Bone marrow (tissue), 2 donors: ENCODE measurements around the gene SNAPC2.
"Not testable (repeated sequence)": the region's sequence is repeated elsewhere in the genome, so short reads cannot be mapped to it uniquely, and the experiment has no call there.

Experiments
- DNase-seq, 2 donors: peaks; one replicate each; lab custom pipeline; 2025; lab: John Stamatoyannopoulos, UW

Gene SNAPC2

DNA sequence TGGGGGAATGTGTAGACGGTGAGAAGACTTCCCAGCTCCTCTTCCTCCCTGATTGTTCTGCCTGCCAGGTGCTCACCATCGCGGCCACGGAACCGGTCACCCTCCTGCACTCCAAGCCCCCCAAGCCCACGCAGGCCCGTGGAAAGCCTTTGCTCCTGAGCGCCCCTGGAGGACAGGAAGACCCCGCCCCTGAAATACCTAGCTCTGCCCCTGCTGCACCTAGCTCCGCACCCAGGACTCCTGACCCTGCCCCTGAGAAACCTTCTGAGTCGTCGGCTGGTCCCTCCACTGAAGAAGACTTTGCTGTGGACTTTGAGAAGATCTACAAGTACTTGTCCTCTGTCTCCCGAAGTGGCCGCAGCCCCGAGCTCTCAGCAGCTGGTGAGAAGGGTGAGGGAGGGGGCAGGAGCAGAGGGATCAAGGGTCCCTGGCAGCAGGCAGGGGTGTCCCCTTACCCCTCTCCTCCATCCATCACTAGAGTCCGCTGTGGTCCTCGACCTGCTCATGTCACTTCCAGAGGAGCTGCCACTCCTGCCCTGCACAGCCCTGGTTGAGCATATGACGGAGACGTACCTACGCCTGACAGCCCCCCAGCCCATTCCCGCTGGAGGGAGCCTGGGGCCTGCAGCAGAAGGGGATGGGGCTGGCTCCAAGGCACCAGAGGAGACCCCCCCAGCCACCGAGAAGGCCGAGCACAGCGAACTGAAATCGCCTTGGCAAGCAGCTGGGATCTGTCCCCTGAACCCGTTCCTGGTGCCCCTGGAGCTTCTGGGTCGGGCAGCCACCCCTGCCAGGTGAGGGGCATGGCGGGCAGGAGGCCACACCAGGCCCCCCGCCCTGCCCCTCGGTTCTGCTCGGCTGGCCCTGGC, 2.1 kb downstream of the SNAPC2 start:
- DNase-seq = no peak

DNA sequence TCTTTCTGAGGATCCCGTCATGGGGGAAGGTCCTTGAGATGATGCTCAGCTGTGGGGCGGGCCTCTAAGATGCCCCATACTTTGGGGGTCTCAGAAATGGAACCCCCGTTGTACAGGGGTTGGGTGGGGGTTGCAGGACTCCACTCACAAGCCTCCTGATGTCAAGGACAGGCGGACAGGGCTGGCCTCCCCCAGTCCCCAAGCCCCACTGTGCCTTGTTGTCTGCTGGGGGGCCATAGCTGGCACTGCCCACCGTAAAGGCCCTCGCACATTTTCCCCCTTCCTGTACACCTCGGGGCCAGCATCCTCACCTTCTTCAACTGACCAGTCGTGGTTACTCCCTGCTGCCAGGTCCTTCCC, 2.7 kb downstream of the SNAPC2 start:
- DNase-seq = no peak

DNA sequence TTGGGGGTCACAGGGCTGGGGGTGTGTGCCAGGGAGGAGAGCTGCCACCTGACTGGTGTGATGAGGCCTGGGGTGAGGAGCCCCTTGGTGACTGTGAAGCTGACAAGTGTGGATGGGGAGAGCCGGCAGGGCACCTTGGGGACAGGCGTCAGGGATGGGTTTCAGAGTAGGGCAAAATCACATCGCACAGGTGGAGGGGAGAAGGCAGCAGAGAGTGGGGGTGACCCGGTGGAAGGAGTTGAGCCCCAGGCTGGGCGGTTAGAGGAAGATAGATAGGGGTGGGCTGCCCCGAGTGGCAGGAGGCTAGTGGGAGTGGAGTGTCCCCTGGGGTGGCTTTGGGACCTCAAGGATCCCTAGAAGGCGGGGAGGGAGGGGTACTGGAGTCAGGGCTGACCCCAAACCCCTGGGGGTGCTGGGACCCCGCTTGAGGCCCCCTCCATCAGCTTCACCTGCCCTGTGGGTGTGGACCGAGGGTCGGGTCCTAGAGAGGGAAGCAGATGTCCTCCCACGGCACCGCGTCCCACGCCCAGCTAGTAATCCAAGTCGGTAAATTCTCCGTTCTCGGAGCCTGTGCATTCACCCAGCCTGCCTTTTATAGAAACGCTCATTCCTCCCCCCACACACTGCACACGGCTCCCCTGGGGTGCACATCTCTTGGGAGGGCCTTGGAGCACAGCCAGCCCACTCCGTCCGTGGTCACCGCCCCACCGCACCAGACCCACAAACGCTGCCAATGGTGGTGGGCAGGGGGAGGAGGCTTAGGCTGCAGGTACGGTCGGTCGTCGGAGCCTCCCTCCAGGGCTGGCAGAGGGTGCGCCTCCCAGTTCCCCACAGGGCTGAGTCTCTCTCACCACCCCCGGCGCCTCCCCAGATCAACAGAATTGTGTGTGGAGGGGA, 3.4 kb downstream of the SNAPC2 start:
- no peak for DNase-seq

DNA sequence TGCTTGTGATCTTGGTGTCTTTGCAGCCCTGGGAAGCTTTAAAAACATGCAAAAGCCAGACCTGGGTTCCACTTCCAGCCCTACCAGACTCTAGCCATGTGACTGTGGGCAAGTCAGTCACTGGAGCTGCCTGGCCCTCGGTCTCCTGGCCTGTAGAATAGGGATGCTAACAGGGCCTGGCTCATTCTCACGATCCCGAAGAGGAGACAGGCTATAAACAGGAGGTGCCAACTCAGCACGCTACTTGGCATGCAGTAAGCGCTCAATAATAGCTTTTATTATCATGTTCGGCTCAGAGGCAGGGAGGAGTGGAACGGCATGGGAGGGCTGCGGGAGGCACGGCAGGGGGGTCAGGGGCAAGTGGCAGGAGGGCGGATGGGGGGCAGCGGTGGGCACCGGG, 4.1 kb downstream of the SNAPC2 start:
- no peak for DNase-seq

DNA sequence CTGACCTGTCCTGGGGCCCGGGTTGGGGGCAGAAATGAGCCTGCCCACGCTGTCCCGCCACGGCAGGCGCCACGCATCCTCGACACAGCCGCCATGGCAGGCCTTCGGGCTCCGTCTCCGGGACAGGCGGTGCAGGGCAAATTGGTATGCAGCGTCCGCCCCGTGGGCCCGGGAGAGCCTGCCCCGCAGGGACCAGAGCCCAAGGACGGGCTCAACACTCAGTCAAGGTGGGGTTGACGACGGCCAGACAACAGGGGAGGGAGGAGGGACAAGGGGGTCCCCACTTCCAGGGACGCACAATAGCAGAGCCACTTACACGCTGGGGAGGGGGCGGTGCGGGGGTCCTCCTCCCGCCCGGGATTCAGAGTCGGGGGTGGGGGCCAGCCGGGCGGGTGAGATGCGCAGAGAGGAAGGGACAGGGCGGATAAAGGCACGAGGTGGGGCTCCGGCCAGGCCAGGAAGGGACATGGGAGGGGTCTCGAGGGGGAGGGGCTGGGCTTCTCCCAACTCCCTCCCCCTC, 4.6 kb downstream of the SNAPC2 start:
- DNase-seq = no peak

DNA sequence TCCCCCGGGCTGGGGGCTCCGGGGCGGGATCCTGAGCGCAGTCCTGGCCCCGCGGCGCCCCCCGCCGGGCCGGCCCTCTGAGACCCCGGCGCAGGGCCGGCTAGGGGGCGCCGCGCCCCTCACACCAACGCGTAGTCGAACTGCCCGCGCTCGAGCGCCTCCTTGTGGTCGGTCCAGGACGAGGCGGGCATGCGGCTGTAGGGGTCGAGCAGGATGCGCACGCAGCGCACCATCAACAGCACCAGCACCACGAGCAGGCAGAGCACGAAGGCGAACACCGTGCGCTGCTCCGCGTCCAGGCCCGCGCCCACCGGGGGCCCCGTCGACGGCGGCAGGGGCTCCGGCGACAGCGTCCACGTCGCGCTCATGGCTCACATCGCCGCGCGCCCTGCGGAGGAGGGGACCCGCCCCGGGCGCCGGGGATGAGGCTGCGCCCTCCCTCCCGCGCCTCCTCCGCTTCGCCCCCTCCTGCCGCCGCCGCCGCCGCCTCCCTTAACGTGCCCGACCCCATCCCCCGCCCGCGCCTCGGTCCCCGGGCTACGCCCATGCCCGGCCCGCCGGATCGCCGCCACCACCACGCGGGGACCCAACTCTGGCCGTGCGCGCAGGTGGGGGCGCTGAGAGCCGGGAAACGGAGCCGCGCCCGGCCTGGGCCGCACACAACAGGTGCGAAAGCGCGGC, 5.2 kb downstream of the SNAPC2 start:
- DNase-seq = peak; percentile 18 to 58

DNA sequence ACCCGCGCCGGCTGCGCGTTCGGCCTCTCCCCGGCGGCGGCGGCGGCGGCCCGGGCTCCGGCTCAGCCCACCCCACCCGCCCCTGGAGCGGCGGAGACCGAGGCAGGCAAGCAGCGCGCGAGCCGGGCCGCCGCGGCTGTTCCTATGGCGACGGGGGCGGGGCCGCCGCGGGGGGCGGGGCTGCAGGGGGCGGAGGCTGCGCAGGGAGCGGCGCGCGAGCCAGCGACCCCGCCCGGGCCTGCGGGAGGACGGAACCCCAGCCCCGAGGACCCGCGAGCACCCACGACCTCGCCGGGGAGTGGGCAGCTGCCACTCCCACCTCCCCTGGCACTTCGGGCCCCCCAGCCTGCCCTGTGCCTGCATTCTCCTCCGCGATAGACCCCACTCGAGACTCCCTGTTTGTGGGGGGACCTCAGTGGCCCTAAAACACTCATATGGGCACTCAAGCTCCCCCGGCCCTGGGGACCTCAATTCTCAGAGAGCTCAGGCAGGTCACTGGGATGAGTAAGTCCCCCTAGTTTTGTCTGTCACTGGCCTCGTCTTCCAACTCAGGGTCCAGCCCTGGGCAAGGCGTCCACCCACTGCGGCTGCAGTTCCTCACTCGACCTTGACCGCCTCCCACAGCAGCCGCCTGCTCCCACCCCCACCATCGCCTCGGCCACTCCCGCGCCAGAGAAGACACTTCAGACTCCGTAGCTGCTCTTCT, 6.0 kb downstream of the SNAPC2 start, which contains the start of gene CTXN1:
Gene CTXN1 (minus strand): TSS at position 115 of the 706 bp plus-strand sequence. CDS start 597 bp downstream, outside the sequence.
- DNase-seq = peak in 1 of 2 donors; percentile 37

DNA sequence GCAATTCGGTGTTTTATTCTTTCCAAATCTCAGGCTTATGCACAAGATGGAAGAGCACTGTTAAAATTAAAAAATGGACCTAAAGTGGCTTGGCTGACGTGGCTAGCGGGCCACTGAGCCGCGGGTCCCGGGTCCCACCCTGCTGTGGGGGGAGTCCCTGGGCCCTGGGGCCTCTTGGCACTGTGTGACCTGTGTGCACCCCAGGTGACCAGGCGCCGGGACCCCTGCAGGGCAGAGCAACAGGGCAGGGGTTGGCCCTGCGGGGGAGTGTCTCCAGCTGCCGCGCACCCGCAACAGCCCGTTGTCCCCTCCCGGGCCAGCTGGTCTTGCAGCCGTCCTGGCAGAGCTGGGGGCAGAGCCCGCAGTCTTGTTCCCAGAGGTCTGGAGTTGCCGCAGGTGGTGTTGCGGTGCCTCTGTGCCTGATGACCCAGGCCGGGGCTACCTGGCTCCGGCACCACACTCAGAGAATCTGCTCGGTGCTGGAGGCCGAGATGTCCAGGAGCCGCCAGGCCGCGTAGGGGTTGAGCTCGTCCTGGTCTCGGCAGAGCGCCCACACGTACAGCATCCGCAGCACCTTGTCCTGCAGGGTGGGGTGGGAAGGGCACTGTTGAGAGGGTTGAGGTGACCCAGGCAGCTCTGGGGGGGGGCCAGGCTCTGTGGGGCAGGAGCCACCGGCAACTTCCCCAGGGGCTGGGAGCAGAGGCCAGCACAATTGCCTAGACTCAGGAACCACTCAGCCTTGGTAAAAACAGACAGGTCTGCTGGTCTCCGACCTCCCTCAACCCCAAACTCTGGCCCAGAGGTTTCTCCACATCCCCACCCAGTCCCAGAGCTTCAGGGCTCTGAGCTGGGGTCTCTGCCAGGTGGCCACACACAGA, 6.8 kb downstream of the SNAPC2 start:
- DNase-seq = no peak

DNA sequence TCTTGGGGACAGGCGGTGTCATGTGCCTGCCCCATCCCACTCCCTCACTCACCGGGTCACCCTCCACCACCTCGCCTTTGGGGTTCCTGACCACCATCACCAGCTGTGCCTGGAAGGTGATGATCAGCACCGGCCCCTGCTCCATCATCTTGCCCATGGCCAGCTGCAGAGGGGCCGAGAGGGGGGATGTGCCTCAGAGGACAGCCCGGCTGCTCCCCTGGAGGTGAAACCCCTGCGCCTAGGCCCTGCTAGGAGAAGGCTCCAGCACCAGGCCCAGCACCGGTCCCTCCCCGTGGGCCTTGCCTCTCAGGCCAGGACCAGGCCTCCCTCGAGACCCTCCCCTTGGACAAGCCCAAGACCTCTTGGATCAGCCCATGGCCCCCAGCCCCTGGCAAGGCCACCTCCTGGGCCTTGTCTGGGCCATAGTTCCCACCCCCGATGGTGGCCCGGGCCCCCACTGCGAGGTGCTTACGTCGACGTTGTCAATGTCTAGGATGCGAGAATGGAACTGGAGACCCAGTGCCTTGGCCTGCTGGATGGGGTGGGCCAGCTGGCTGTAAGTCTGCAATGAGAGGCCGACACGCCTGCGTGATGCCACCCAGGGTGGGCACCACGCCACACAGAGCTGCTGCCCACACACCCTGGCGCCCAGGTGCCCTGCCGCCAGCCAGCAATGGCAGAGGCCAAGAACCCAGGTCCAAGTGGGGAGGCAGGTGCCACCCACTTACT, 7.6 kb downstream of the SNAPC2 start:
- DNase-seq = no peak

DNA sequence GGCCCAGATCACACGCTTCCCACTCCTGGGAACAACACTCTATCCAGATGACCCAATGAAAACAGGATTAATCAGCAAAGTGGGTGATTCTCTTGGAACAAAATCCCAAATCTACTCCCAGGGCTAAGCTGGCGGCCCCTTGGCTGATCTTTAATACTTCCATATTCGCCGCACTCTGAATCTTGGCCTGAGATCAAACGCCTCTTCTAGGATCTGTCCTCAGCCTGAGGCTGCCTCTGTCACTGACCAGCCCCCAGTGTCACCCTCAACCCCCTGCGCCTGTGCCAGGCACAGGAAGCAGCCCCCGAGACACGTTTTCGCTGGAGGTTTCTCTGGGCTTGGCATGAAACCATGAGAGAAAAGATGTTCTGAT, 8.2 kb downstream of the SNAPC2 start:
- DNase-seq = no peak

DNA sequence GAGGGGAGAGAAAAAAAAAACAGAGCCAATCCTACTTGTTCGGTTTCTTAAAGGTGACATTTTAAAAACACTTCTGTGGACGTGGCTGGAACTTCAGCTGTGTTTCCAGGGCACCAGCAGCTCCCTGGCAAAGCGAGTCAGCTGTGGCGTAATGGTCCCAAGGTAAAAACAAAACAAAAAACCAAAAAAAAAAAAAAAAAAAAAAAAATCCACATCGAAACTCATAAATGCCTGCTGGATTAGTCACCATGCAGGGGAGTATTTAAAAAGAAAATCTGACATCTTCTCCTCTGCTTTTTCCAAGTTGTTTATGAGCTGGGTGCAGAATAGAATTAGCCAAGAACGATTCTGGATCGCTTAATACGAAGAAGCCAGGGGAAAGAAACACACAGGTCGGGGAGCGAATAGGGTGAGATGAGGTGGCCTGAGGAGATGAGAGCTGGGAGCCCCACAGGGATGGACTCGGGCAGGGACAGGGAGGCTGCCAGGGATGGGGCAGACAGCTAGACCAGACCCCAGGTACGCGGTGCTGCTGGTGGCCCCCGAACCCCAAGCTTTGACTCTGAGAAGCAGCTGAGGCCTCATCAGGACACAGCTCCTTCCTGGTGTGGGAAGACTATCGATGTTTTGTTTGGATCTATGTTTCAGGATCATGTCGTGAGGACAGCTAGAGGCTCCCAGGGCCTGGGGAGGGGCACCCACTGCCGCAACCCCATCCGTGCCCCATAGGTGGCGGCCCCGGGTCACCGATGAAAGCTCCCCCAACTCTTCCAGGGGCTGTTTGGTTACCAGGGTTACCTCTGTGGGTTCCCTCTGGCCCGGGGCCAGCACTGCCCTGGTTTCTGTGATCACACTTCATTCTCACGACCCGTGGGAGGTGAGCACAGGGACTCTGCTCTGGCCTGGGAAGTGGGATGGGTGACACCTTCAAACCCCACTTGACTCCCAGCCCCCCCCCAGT, 8.9 kb downstream of the SNAPC2 start:
- peak in 1 of 2 donors; percentile 80 for DNase-seq

DNA sequence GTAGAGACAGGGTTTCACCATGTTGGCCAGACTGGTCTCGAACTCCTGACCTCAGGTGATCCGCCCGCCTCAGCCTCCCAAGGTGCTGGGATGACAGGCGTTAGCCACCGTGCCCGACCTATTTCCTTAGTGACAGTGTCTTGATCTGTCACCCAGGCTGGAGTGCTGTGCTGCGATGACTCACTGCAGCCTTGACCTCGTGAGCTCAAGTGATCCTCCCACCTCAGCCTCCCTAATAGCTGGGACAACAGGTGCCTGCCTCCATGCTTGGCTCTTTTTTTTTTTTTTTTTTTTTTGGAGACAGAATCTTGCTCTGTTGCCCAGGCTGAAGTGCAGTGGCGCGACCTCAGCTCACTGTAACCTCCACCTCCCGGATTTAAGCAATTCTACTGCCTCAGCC, 9.9 kb downstream of the SNAPC2 start:
- not testable (repeated sequence) for DNase-seq

DNA sequence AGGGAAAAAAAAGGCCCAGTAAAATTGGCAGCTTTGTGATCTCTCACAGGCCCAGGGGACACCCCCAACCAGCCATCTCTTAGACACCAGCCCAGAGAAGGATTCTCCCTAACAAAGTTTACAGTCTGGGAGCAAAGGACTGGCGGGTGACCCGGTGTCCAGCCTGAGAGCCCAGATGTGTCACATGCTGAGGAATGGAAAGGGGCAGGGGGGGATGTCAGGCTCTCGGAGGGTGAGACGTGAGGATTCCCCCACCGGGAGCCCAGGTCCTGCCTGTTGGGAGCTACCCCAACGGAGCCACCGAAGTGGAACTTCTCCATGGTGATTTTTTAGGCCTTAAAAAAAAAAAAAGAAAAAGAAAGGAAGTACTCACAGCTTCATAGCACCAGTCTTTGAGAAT, 10.6 kb downstream of the SNAPC2 start:
- no peak for DNase-seq

DNA sequence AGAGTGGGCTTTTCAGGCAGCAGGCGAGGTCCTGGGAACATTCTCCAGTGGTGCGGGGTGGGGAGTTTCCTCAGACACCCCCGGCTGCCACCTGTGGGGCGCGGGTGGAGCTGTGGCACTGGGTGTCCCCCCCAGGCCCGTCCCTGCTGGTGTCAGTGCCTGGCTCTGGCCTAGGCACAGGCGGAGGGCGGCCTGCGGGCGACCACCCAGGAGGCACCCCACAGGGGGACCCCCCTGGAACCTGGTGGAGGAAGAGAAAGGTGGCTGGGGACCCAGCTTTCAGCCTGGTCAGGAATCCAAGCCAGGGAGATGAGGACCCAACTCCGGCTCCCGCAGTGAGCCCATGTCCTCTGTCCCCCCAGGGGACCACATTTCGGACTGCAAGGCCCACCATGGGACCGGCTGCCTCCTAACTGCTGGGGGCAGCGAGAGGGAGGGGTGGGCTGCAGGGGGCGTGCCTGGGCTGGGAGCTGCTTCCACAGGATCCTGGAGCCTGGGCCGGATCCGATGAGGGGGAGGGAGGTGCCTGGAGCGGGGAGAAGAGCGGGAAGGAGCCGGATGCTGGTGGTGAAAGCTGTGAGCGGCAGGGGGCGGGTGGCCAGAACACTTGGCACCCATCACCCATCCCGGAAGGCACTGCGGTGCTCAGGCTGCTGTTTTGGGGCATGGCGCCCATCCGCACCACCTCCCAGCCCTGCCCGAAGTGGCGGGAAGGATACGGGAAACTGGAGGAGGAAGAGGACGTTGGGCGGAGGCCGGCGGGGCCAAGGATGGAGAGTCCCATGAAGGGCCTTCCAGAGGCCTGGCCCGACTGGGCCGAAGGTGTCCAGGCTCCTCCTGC, 11.3 kb downstream of the SNAPC2 start:
- no peak for DNase-seq

DNA sequence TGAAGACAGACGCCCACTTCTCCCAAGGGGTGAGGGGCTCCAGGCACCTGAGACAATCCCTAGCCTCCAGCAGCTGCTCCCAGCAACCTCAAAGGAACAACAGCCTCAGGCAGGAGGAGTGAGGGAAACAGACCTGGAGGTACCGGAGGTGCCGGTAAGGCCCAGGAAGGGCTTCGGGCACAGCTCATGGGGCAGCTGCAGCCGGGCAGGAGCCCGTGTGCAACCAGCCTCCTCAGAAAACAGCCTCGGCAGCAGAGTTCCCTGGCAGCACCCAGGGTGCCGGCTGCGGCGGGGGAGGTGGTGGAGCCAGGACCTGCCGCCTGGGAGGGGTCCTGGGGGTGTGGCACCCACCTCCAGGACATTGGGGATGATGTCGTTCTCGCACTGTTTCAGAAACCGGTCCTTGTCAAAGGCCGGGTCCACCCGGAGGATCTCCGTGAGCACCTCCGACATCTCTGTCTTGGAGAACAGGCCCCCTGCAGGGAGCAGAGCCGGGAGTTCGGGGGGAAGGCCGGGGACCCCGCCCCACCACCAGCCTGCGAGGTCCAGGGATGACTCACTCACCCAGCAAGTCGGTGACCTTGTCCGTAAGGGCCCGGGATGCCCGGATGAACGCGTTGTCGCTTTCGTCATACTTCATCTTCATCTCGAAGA, 12.3 kb downstream of the SNAPC2 start:
- DNase-seq = no peak

DNA sequence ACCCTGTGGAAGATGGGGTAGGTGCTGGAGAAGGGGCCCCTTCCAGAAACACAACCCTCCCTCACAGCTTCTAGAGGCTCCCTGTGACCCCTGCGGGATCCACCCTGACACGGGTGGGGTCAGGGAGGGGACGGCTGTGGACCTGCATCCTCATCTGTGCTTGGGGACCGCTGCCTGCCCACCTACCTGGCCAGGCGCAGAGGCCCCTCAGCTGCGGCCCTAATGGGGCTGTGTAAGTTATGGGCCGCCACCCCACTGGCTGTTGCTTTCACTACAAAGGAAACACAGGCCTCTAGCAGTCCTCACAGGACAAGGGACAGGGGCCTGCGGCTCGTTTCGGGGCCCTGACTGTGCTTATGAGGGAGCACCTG, 12.8 kb downstream of the SNAPC2 start:
- DNase-seq = no peak

DNA sequence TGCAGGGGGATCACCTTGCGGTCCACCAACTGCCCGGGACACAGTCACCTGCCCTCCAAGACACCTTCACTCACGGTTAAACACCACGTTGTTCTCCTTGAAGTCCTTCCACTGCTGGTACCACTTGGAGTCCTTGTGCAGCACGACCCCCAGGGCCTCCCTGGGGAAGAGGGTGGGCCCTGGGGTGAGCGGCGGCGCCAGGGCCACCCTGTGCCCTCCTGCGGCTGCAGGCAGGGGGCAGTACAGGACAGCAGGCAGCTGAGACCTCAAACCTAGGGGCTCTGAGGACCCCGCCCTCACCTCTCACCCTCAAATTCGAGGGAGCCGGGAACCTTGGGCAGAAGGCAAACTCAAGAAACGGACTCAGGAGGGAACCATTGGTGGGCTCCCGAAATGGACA, 13.3 kb downstream of the SNAPC2 start:
- no peak for DNase-seq
